HepG2 (cell line): Measurements from ENCODE around the gene TPX2. TPM values are rescaled to one million over a fixed set of nuclear protein-coding genes. Genes with fewer than 3 reads are reported as not detected.

Experiments used
- AHR ChIP-seq: IDR thresholded peaks from 2 replicates; pipeline ENCODE4 v1.6.1; 2018; ENCODE audit warnings: missing genetic modification reagents, missing compliant biosample characterization
- DDIT3 ChIP-seq: sonication (generic); formaldehyde crosslinking; IDR thresholded peaks from 2 replicates; pipeline ENCODE4 v1.4.0; 2020; ENCODE audit warnings: mild to moderate bottlenecking, missing genetic modification reagents
- DZIP1 ChIP-seq: sonication (generic); formaldehyde crosslinking; IDR thresholded peaks from 2 replicates; pipeline ENCODE4 v1.5.0; 2020; ENCODE audit warnings: mild to moderate bottlenecking, missing genetic modification reagents
- ERF ChIP-seq: IDR thresholded peaks from 2 replicates; pipeline ENCODE4 v1.6.1; 2018; ENCODE audit warnings: missing biosample characterization, missing genetic modification reagents
- GZF1 ChIP-seq: sonication (generic); formaldehyde crosslinking; IDR thresholded peaks from 2 replicates; pipeline ENCODE4 v1.5.1; 2020; ENCODE audit warnings: mild to moderate bottlenecking, missing genetic modification reagents
- HNRNPL ChIP-seq: fragments of 200-400 bp; formaldehyde crosslinking; IDR thresholded peaks from 2 replicates; pipeline ENCODE4 v1.6.1; 2017; ENCODE audit warnings: mild to moderate bottlenecking, low read depth, low read length
- IKZF4 ChIP-seq: sonication (generic); formaldehyde crosslinking; IDR thresholded peaks from 2 replicates; pipeline ENCODE4 v1.5.1; 2020; ENCODE audit warnings: borderline replicate concordance, mild to moderate bottlenecking, low read depth, missing genetic modification reagents; ENCODE audit errors: not compliant biosample characterization
- MATR3 ChIP-seq: sonication (generic); formaldehyde crosslinking; IDR thresholded peaks from 2 replicates; pipeline ENCODE4 v1.4.0; 2020; ENCODE audit warnings: missing genetic modification reagents
- MXI1 ChIP-seq: IDR thresholded peaks from 3 replicates; pipeline ENCODE4 v1.6.1; 2012; ENCODE audit warnings: low read depth, low read length, inconsistent platforms, borderline replicate concordance
- PATZ1 ChIP-seq: sonication (generic); formaldehyde crosslinking; IDR thresholded peaks from 2 replicates; pipeline ENCODE4 v1.4.0; 2020; ENCODE audit warnings: missing genetic modification reagents
- TP53 ChIP-seq: sonication (generic); formaldehyde crosslinking; conservative IDR thresholded peaks from 2 replicates; pipeline ENCODE4 v1.4.0; 2020; ENCODE audit warnings: missing genetic modification reagents
- WIZ ChIP-seq: sonication (generic); formaldehyde crosslinking; IDR thresholded peaks from 2 replicates; pipeline ENCODE4 v1.5.1; 2020; ENCODE audit warnings: mild to moderate bottlenecking, missing genetic modification reagents
- ZNF280B ChIP-seq: sonication (generic); formaldehyde crosslinking; IDR thresholded peaks from 2 replicates; pipeline ENCODE4 v1.5.0; 2020; ENCODE audit warnings: missing genetic modification reagents, mild to moderate bottlenecking, borderline replicate concordance
- ZNF768 ChIP-seq: sonication (generic); formaldehyde crosslinking; IDR thresholded peaks from 2 replicates; pipeline ENCODE4 v1.4.0; 2020; ENCODE audit warnings: missing genetic modification reagents
- polyA plus RNA-seq, 8 experiments: library from polyadenylated mRNA; depleted of rRNA in 3 of 8; stranded (reverse) in 7 of 8; unstranded in 1 of 8; fragments of >200 nt; fragmentation: Illumina TruSeq in 4 of 8; extraction: Trizol in 4 of 8; gene quantifications; 2 replicates each; pipeline versions ENCODE4 v1.2.1 to v1.2.3, GENCODE V29; 2011 to 2016; ENCODE audit warnings: low read depth in 4 of 8, missing spikeins in 1 of 8, mixed read lengths in 1 of 8; ENCODE audit not compliant: insufficient read depth in 1 of 8
- total RNA-seq, 5 experiments: library from RNA; depleted of rRNA; stranded (reverse); fragments of >200 nt; fragmentation: Illumina TruSeq; extraction: Trizol; gene quantifications; 2 replicates each; pipeline ENCODE4 v1.2.3, GENCODE V29; 2016; ENCODE audit warnings: low read depth in 1 of 5

Gene TPX2
- total and polyA plus RNA-seq, 2 of the 13 experiments (the other 11 are each of a cell fraction or from before 2014, with no cell fraction given), result 34.3 to 124 TPM

- no peak; the same call in 1 of the 2 replicates for TF ChIP-seq ERF (CRISPR knock-in tag)
- TF ChIP-seq MATR3 (CRISPR knock-in tag), result no peak
- TF ChIP-seq HNRNPL, result peak; percentile 76
- no peak for TF ChIP-seq GZF1 (CRISPR knock-in tag)
- no peak for TF ChIP-seq TP53 (CRISPR knock-in tag)
- no peak; the same call in 1 of the 2 replicates for TF ChIP-seq AHR (CRISPR knock-in tag)
- TF ChIP-seq PATZ1 (CRISPR knock-in tag), result peak; percentile 42; the same call in 1 of the 2 replicates
- TF ChIP-seq MXI1, result 0 out of 3 replicates have a peak, but pooled peaks have one; percentile 55
- peak; percentile 69; the same call in 1 of the 2 replicates for TF ChIP-seq DZIP1 (CRISPR knock-in tag)
- peak; percentile 68; the same call in 1 of the 2 replicates for TF ChIP-seq ZNF280B (CRISPR knock-in tag)
- no peak for TF ChIP-seq DDIT3 (CRISPR knock-in tag)
- peak; percentile 8 for TF ChIP-seq IKZF4 (CRISPR knock-in tag)
- TF ChIP-seq WIZ (CRISPR knock-in tag), result no peak
- peak; percentile 57 for TF ChIP-seq ZNF768
Observed at GRCh38 chr20:31722257-31723068, 16.6 kb upstream of the TPX2 start, which contains the start of gene BCL2L1 (continued).
